Cardiac muscle cell (in vitro differentiated cells and primary cell): ENCODE data around the gene PEX11B. TPM values are rescaled to one million over a fixed set of nuclear protein-coding genes. Genes with fewer than 3 reads are reported as not detected.

Source experiments
- DNase-seq, 2 donors: peaks; one replicate each; pipeline versions ENCODE4 v3.0.0 to v3.0.0-alpha.2; 2010 to 2017; ENCODE audit warnings: low read depth in 1 of 2, low spot score in 1 of 2
- H3K27ac ChIP-seq: fragments of 200-600 bp; sonication (generic); 2 replicates; pipeline ENCODE4 v1.5.1; 2016
- H3K27me3 ChIP-seq: fragments of 200-600 bp; sonication (generic); 2 replicates; pipeline ENCODE4 v1.6.0; 2016; ENCODE audit warnings: control low read depth
- H3K36me3 ChIP-seq: fragments of 200-600 bp; sonication (generic); 2 replicates; pipeline ENCODE4 v1.5.1; 2016; ENCODE audit warnings: control low read depth
- H3K4me1 ChIP-seq: fragments of 200-600 bp; sonication (generic); 2 replicates; pipeline ENCODE4 v1.8.1; 2017; ENCODE audit warnings: low read depth, mild to moderate bottlenecking, mixed run types
- H3K4me3 ChIP-seq: fragments of 200-600 bp; sonication (generic); 2 replicates; pipeline ENCODE4 v1.5.1; 2016; ENCODE audit warnings: mild to moderate bottlenecking
- H3K9me3 ChIP-seq: fragments of 200-600 bp; sonication (generic); 2 replicates; pipeline ENCODE4 v1.5.1; 2017; ENCODE audit warnings: low read depth, mild to moderate bottlenecking, control low read depth
- polyA plus RNA-seq: library from polyadenylated mRNA; unstranded; fragments of >200 nt; fragmentation: Nextera tagmentation; extraction: Ambion mirVana; gene quantifications from 2 replicates; pipeline ENCODE4 v1.2.1, GENCODE V29; 2016
- total RNA-seq: library from RNA; depleted of rRNA; stranded (reverse); fragments of >200 nt; gene quantifications from 2 replicates; pipeline ENCODE4 v1.2.3, GENCODE V29; 2016
- TF ChIP-seq, protein P1 (sequence below): IDR thresholded peaks from 2 replicates; pipeline ENCODE4 v1.5.1; 2012; ENCODE audit warnings: low read depth, mild to moderate bottlenecking, low read length

Gene PEX11B
- total and polyA plus RNA-seq, 2 experiments from 2014 or later: 28.2 to 42.3 TPM

- Histone ChIP-seq H3K9me3 (no peaks in the 10 kb centered on the region), H3K4me3 (no peak overlapping the region), H3K27me3 (no peaks in the 10 kb centered on the region), H3K4me1 (no peaks in the 10 kb centered on the region), H3K27ac (no peak overlapping the region), H3K36me3 (peaks cover 8% of the 10 kb centered on the region)
- no peak for DNase-seq
- TF ChIP-seq, protein P1, sequence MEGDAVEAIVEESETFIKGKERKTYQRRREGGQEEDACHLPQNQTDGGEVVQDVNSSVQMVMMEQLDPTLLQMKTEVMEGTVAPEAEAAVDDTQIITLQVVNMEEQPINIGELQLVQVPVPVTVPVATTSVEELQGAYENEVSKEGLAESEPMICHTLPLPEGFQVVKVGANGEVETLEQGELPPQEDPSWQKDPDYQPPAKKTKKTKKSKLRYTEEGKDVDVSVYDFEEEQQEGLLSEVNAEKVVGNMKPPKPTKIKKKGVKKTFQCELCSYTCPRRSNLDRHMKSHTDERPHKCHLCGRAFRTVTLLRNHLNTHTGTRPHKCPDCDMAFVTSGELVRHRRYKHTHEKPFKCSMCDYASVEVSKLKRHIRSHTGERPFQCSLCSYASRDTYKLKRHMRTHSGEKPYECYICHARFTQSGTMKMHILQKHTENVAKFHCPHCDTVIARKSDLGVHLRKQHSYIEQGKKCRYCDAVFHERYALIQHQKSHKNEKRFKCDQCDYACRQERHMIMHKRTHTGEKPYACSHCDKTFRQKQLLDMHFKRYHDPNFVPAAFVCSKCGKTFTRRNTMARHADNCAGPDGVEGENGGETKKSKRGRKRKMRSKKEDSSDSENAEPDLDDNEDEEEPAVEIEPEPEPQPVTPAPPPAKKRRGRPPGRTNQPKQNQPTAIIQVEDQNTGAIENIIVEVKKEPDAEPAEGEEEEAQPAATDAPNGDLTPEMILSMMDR: no peak
Measured at GRCh38 chr1:145947551-145947950, 29.0 kb upstream of the PEX11B start.

GRCh38 chr1:145946477-145946986, 28.0 kb upstream of the PEX11B start:
- TF ChIP-seq, protein P1: no peak
- Histone ChIP-seq H3K27me3 (no peaks in the 10 kb centered on the region), H3K27ac (no peak overlapping the region), H3K4me3 (no peak overlapping the region), H3K9me3 (no peaks in the 10 kb centered on the region), H3K36me3 (peaks cover 13% of the 10 kb centered on the region), H3K4me1 (no peaks in the 10 kb centered on the region)
- DNase-seq: no peak

DNA sequence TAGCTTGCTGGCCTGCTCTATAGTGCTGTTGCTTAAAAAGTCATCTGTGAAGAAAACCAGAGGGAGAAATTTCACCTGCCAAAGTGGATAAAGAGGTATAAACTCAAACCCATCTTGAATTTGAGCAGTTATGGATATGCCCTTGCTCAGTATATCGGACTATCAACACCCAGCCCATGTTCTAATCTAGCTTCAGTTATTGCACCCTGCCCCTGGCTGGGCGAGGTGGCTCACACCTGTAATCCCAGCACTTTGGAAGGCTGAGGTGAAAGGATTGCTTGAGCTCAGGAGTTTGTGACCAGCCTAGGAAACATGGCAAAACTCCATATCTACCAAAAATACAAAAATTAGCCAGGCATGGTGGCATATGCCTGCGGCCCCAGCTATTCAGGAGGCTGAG, 26.0 kb upstream of the PEX11B start:
- peaks cover 15% of the 10 kb centered on the region for H3K36me3 ChIP-seq
- no peak overlapping the region for H3K4me3 ChIP-seq
- no peaks in the 10 kb centered on the region for H3K4me1 ChIP-seq
- TF ChIP-seq, protein P1: no peak
- H3K27ac ChIP-seq: no peak overlapping the region
- no peaks in the 10 kb centered on the region for H3K27me3 ChIP-seq
- DNase-seq: no peak
- no peaks in the 10 kb centered on the region for H3K9me3 ChIP-seq

DNA sequence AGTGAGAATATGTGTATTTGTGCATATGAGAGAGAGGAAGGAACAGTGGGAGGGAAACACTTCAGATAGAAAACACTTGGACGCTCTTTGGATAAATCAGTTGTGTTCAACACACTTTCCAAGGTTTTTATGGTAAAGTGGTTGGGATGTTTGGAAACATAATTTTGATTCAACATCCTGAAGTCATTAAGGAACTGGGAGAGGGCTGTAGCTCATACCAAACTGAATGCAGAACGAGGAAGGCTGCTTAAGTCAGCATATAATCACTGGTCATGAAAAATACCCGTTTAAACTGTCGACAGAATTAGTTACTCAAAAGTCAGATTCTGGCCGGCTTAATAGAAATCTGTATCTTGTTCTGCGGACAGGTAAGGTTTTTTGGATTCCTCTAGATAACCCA, 24.4 kb upstream of the PEX11B start:
- no peak overlapping the region for H3K27ac ChIP-seq
- TF ChIP-seq, protein P1: no peak
- H3K9me3 ChIP-seq: no peaks in the 10 kb centered on the region
- no peak overlapping the region for H3K4me3 ChIP-seq
- H3K4me1 ChIP-seq: no peaks in the 10 kb centered on the region
- H3K36me3 ChIP-seq: peaks cover 15% of the 10 kb centered on the region
- H3K27me3 ChIP-seq: no peaks in the 10 kb centered on the region
- DNase-seq: no peak

- no peaks in the 10 kb centered on the region for H3K4me1 ChIP-seq
- TF ChIP-seq, protein P1: no peak
- H3K27ac ChIP-seq: no peak overlapping the region
- H3K9me3 ChIP-seq: no peaks in the 10 kb centered on the region
- H3K36me3 ChIP-seq: peaks cover 18% of the 10 kb centered on the region
- H3K27me3 ChIP-seq: no peaks in the 10 kb centered on the region
- no peak overlapping the region for H3K4me3 ChIP-seq
- no peak for DNase-seq
Measured at GRCh38 chr1:145942405-145942804, 23.9 kb upstream of the PEX11B start.

GRCh38 chr1:145937436-145937835, 18.9 kb upstream of the PEX11B start:
- TF ChIP-seq, protein P1: no peak
- H3K4me3 ChIP-seq: no peak overlapping the region
- H3K9me3 ChIP-seq: no peaks in the 10 kb centered on the region
- H3K27me3 ChIP-seq: no peaks in the 10 kb centered on the region
- no peak overlapping the region for H3K27ac ChIP-seq
- peaks cover 1% of the 10 kb centered on the region for H3K4me1 ChIP-seq
- DNase-seq: no peak
- peaks cover 32% of the 10 kb centered on the region for H3K36me3 ChIP-seq
